NK-92 treated with Interleukin-12 subunit alpha and Interleukin-12 subunit beta, amount 100 ng/mL, for 24 hours (cell line): Measurements from ENCODE around the gene EOGT.

Experiments used
- DNase-seq: peaks from one replicate; lab custom pipeline; 2025; lab: John Stamatoyannopoulos, UW

The EOGT gene

GRCh38 chr3:69013253-69014021, at the start of gene EOGT:
Gene EOGT (minus strand): TSS chr3:69013684. CDS start chr3:69009846, 3,838 bp downstream.
- peak; percentile 57 for DNase-seq

GRCh38 chr3:69059688-69060087, 46.2 kb upstream of the EOGT start:
- no peak for DNase-seq

GRCh38 chr3:69058947-69059224, 45.4 kb upstream of the EOGT start:
- DNase-seq = no peak

- DNase-seq = no peak
These were observed 44.9 kb upstream of the EOGT start for GRCh38 chr3:69058180-69058946.

GRCh38 chr3:69052472-69052898, 39.0 kb upstream of the EOGT start:
- DNase-seq = no peak

GRCh38 chr3:69051756-69052471, 38.4 kb upstream of the EOGT start, which contains the start of gene TMF1:
Gene TMF1 (minus strand): TSS chr3:69052333. CDS start chr3:69052086, 247 bp downstream.
- DNase-seq = no peak

- no peak for DNase-seq
These were observed 35.5 kb upstream of the EOGT start for GRCh38 chr3:69048990-69049389.

- no peak for DNase-seq
These were observed 31.1 kb upstream of the EOGT start for GRCh38 chr3:69044608-69045007.

GRCh38 chr3:69033470-69033869, 20.0 kb upstream of the EOGT start:
- no peak for DNase-seq

GRCh38 chr3:69032737-69033136, 19.3 kb upstream of the EOGT start:
- DNase-seq = no peak

- DNase-seq = no peak
These were observed 18.7 kb upstream of the EOGT start for GRCh38 chr3:69032142-69032541.

- no peak for DNase-seq
These were observed 18.2 kb upstream of the EOGT start for GRCh38 chr3:69031635-69032034.

GRCh38 chr3:69020857-69021256, 7.4 kb upstream of the EOGT start:
- no peak for DNase-seq

GRCh38 chr3:69020424-69020823, 6.9 kb upstream of the EOGT start:
- DNase-seq = no peak

GRCh38 chr3:69016901-69017300, 3.4 kb upstream of the EOGT start:
- DNase-seq = no peak

GRCh38 chr3:69016102-69016501, 2.6 kb upstream of the EOGT start:
- no peak for DNase-seq

GRCh38 chr3:69014022-69014580, 617 bp upstream of the EOGT start:
- DNase-seq = no peak

- no peak for DNase-seq
These were observed 658 bp downstream of the EOGT start for GRCh38 chr3:69012800-69013252.

GRCh38 chr3:69012100-69012799, 1.2 kb downstream of the EOGT start:
- DNase-seq = no peak

- no peak for DNase-seq
These were observed 2.3 kb downstream of the EOGT start for GRCh38 chr3:69011096-69011730.
